K562 treated with DMSO at 1 percent for 48 hours (cell line): ENCODE data around the gene HMOX1. TPM values are rescaled to one million over a fixed set of nuclear protein-coding genes. Genes with fewer than 3 reads are reported as not detected.

Source experiments
- total RNA-seq: library from RNA; unstranded; fragments of 300-600 nt; gene quantifications from 2 replicates; pipeline ENCODE4 v1.2.3, GENCODE V29; 2022; ENCODE audit warnings: low replicate concordance; ENCODE audit errors: extremely low read depth

Gene HMOX1
- not detected in 2 replicates for total RNA-seq

GRCh38 chr22:35380537-35381423 is at the start of gene HMOX1:
TSS of gene HMOX1 (plus strand) at chr22:35381096. CDS start at chr22:35381174, 78 bp downstream.

GRCh38 chr22:35399678-35400500 is 19.0 kb downstream of the HMOX1 start, which contains the start of gene MCM5:
TSS of gene MCM5 (plus strand) at chr22:35400140. CDS start at chr22:35400439, 299 bp downstream.

Other genes with a start within 250 kb of the HMOX1 start
- gene HMGXB4, start 123.6 kb upstream of the HMOX1 start, total RNA-seq = not detected in 2 replicates
- not detected in 2 replicates for gene TOM1, start 81.2 kb upstream of the HMOX1 start, total RNA-seq
- gene MCM5, start 19.0 kb downstream of the HMOX1 start, total RNA-seq = not detected in 2 replicates
- gene RASD2, start 159.7 kb downstream of the HMOX1 start, total RNA-seq = not detected in 2 replicates
- not detected in 2 replicates for gene MB, start 236.2 kb downstream of the HMOX1 start, total RNA-seq